Glomerular endothelial cell (primary cell): Measurements from ENCODE around the gene ERMARD. TPM values are rescaled to one million over a fixed set of nuclear protein-coding genes. Genes with fewer than 3 reads are reported as not detected.

Experiments used
- DNase-seq: peaks from one replicate; pipeline ENCODE4 v3.0.0-alpha.2; 2011; ENCODE audit warnings: low read depth, low spot score; ENCODE audit errors: extremely low read depth
- total RNA-seq: library from RNA; depleted of rRNA; stranded (reverse); fragments of >200 nt; gene quantifications from 2 replicates; pipeline ENCODE4 v1.2.3, GENCODE V29; 2015

ERMARD gene
- total RNA-seq = 9.5 and 14.1 TPM in 2 replicates

- peak; percentile 37 for DNase-seq
Observed at GRCh38 chr6:169751242-169752073, at the start of gene ERMARD, which contains the start of gene DYNLT2. ERMARD (plus strand) TSS chr6:169751622; CDS start chr6:169751658, 36 bp downstream. DYNLT2 (minus strand) TSS chr6:169751572; CDS start chr6:169751458, 114 bp downstream.

DNA sequence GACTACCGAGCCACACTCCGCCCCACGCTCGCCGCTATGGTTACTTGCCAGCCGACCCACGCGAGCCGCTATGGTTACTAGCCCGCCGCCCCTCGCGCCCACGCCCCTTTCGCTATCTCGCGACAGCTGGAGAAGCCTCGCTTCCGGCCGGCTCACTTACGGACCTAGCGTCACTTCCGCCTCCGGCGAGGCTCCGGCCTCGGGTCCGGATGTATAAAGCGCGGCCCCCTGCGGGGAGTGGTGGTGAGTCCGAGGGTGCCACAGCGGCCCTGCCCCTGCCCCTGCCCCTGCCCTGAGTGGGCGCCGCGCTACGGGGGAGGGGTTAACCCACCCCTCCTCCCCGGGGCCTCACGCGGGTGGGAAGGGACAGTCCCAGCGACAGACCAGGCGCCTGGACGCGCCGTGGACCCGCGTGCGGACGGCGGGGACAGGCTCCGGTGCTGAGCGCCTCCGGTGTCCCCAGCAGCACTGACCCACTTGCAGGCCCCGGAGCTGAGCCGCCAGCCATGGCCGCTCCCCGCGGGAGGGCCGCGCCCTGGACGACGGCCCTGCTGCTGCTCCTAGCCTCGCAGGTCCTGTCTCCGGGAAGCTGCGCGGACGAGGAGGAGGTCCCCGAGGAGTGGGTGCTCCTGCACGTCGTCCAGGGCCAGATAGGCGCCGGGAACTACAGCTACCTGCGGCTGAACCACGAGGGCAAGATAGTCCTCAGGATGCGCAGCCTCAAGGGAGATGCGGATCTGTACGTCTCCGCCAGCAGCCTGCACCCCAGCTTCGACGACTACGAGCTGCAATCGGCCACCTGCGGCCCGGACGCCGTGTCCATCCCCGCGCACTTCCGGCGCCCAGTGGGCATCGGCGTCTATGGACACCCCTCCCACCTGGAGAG is 49.2 kb upstream of the ERMARD start, which contains the start of the genes C6orf120 and WDR27:
Gene C6orf120, plus strand, starts transcription at position 173 of the 886 bp plus-strand sequence. Its CDS starts 334 bp downstream, at position 507.
Gene WDR27, minus strand, starts transcription at position 76 of the 886 bp plus-strand sequence. CDS start 13,024 bp downstream, outside the sequence.
- DNase-seq = peak; percentile 73

GRCh38 chr6:169702840-169703246 is 48.6 kb upstream of the ERMARD start:
- DNase-seq = no peak

DNA sequence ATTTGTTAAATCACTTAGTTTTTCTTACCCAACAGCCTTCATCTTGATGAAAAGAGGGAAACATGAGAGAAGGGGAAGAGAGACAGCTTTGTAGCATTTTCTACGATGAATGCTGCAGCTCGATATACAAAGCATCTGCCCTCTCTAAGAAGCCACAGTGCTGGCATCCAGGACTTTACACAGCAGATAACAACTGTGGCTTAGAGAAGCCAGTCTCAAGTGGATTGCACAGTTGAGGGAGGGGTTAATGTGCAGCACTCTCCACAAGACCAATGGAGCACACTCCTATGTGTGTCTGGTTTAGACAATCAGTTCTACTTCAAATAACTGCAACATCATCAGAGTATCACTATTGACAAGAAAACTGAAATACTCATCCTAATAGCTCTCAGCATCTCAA is 43.6 kb upstream of the ERMARD start:
- no peak for DNase-seq

DNA sequence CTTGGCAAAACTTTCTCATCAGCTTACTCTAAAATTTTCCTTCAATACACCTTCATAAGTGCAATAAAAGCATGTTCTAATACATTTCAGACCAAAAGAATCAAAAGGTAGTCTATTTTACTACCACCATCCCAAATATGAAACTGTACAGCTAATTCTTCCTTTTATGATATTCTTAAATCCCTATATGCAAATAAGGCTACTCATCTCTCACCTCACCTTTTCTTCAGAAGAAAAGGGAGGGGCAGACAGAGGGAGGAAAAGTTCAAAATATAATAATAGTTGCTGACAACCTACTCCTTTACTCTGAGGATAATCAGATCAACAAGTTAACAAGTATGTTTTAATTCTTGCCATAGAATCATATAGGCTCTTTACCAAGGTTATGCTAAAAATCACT is 42.1 kb upstream of the ERMARD start:
- DNase-seq = no peak

- no peak for DNase-seq
Observed at GRCh38 chr6:169710009-169710408, 41.4 kb upstream of the ERMARD start.

GRCh38 chr6:169714178-169714577 is 37.2 kb upstream of the ERMARD start:
- no peak for DNase-seq

- DNase-seq = no peak
Observed at GRCh38 chr6:169714595-169714994, 36.8 kb upstream of the ERMARD start.

GRCh38 chr6:169719117-169719516 is 32.3 kb upstream of the ERMARD start:
- DNase-seq = no peak

GRCh38 chr6:169720207-169720855 is 31.1 kb upstream of the ERMARD start:
- no peak for DNase-seq

- DNase-seq = peak; percentile 79
Observed at GRCh38 chr6:169722362-169723199, 28.8 kb upstream of the ERMARD start.

DNA sequence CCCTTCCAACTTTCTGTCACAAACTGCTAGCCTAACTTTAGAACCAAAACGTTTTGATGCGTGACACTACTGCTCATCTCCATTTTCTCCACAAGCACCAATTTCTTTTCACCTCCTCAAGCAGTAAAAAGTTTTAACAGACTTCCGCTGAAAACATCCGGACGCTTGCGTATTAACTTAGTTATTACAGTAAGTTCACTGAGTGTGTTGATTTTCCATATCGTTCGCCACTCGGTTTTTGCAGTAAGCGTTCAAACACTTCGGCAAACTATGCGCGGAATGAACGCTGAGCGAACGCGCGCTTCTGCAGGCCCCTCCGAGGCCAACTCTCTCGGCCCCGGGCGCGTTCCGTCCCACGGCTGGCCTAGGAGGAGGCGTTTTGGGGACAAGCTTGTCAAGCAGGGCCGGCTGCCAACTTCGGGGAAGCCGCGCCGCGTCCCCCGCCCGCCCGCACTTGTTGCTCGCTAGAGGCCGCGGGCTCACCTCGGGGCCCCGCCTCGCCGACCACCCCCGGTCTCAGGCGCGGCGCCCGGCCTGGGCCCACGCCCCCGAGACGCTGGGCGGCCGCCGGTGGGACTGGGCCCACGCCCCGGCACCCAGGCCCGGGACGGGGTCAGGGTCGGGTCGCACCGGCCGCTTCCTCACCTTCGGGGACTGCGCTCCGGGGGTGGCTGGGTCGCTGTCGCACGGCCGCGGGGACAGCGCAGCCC is 28.1 kb upstream of the ERMARD start:
- no peak for DNase-seq

DNA sequence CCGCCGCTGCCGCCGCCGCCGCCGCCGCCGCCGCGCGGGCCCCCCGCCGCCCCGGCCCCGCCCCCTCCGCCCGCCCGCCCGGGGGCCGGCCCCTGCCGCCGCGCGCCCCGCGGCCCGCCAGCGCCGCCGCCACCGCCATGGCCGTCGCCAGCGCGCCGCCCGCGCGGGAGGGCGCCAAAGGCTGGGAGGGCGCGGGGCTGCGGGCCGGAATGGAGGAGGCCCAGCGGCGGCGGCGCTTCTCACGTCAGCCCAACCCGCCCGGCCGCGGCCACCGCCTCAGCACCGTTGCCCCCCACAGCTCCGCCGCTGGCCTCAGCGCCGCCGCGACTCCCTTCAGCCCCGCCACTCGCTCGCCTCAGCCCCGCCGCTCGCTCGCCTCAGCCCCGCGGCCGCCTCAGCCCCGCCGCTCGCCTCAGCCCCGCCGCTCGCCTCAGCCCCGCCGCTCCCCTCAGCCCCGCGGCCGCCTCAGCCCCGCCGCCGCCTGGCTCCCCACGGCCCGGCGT is 27.4 kb upstream of the ERMARD start:
- DNase-seq = no peak

- DNase-seq = no peak
Observed at GRCh38 chr6:169724494-169725124, 26.8 kb upstream of the ERMARD start, which contains the start of gene PHF10. PHF10 (minus strand) TSS chr6:169724500; CDS start chr6:169723931, 569 bp downstream.

GRCh38 chr6:169725125-169726048 is 26.0 kb upstream of the ERMARD start:
- DNase-seq = peak; percentile 75

DNA sequence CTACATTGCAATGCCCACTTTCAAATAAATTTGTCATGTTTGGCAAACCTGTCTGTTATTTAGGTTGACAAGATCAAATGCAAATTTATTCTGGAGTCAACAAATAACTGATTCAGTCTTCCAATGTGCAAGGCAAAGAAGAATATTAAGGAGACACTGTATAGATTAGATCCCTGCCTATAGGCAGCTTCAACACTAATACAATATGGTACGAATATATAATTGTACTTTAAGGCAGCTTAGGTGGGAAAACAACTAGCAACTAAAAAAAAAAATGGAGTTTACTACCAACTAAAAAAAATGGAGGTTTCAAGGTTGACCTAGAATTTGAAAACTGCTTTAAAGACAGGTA is 25.4 kb upstream of the ERMARD start:
- DNase-seq = no peak

- no peak for DNase-seq
Observed at GRCh38 chr6:169726963-169727362, 24.5 kb upstream of the ERMARD start.
